Dendritic cell treated with granulocyte-macrophage colony-stimulating factor and Interleukin-4, amounts not matched to agents 40 ng/mL and 50 ng/mL, for 4 days (primary cell): ENCODE measurements around the gene ARFRP1.

Source experiments
- H3K27ac Mint-ChIP-seq: one replicate; pipeline ENCODE4 v1.8.0; 2022; ENCODE audit warnings: mild to moderate bottlenecking, mixed read lengths
- H3K27me3 Mint-ChIP-seq: one replicate; pipeline ENCODE4 v1.8.0; 2022; ENCODE audit warnings: mild to moderate bottlenecking, mixed read lengths
- H3K36me3 Mint-ChIP-seq: one replicate; pipeline ENCODE4 v1.8.0; 2022; ENCODE audit warnings: low read depth, mixed read lengths
- H3K4me1 Mint-ChIP-seq: one replicate; pipeline ENCODE4 v1.8.0; 2022; ENCODE audit warnings: low read depth, mixed read lengths
- H3K4me3 Mint-ChIP-seq: one replicate; pipeline ENCODE4 v1.8.0; 2022; ENCODE audit warnings: mild to moderate bottlenecking, moderate library complexity, mixed read lengths
- H3K9me3 Mint-ChIP-seq: one replicate; pipeline ENCODE4 v1.8.0; 2022; ENCODE audit warnings: mixed read lengths
- intact Hi-C: fragments of 100-400 bp; cut with micrococcal nuclease; formaldehyde crosslinking; loops from one replicate; pipeline ENCODE4 v1.15.0; 2022

Gene ARFRP1

GRCh38 chr20:63696628-63697356 lies 11.0 kb downstream of the ARFRP1 start, which contains the start of gene TNFRSF6B:
TNFRSF6B (plus strand) TSS chr20:63696652; CDS start chr20:63696768, 116 bp downstream.
- intact Hi-C loops = no loop called here
- Mint-ChIP-seq H3K27ac (peak within 1 kb of the TSS; percentile 32), H3K27me3 (peaks cover 3% of the 10 kb centered on the region), H3K4me3 (peak within 1 kb of the TSS; percentile 60), H3K9me3 (no peaks in the 10 kb centered on the region), H3K4me1 (peaks cover 51% of the 10 kb centered on the region), H3K36me3 (peaks cover 87% of the 10 kb centered on the region)

DNA sequence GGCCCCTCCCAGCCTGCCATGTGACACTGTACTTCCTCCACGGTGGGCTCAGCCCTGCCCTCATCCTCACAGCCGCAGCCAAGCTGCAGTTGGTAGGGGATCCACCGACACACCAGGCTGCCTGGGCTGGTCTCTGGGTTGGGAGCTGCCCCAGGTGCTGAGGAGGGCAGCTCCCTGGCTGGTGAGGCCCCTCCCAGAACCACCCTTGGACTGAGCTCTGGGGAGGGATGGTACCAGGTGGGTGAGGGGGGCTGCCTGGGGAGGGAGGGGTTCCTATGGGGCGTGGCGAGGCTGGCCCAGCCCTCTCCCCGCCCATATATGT lies 11.5 kb downstream of the ARFRP1 start:
- Mint-ChIP-seq H3K27ac (peak overlapping the region; percentile 32), H3K36me3 (peaks cover 92% of the 10 kb centered on the region), H3K9me3 (no peaks in the 10 kb centered on the region), H3K27me3 (peaks cover 3% of the 10 kb centered on the region), H3K4me3 (peak overlapping the region; percentile 60), H3K4me1 (peaks cover 57% of the 10 kb centered on the region)
- intact Hi-C loops = no loop called here

GRCh38 chr20:63695424-63696305 lies 12.1 kb downstream of the ARFRP1 start:
- intact Hi-C loops = no loop called here

GRCh38 chr20:63694584-63695423 lies 13.0 kb downstream of the ARFRP1 start:
- peaks cover 3% of the 10 kb centered on the region for H3K27me3 Mint-ChIP-seq
- no peaks in the 10 kb centered on the region for H3K9me3 Mint-ChIP-seq
- peak overlapping the region; percentile 32 for H3K27ac Mint-ChIP-seq
- intact Hi-C loops = no loop called here
- peaks cover 96% of the 10 kb centered on the region for H3K36me3 Mint-ChIP-seq
- peaks cover 62% of the 10 kb centered on the region for H3K4me1 Mint-ChIP-seq
- no peak overlapping the region for H3K4me3 Mint-ChIP-seq

More at GRCh38 chr20:63695424-63696305, 12.1 kb downstream of the ARFRP1 start:
- peak overlapping the region; percentile 32 for H3K27ac Mint-ChIP-seq
- H3K4me1 Mint-ChIP-seq = peaks cover 62% of the 10 kb centered on the region
- peaks cover 3% of the 10 kb centered on the region for H3K27me3 Mint-ChIP-seq
- peaks cover 96% of the 10 kb centered on the region for H3K36me3 Mint-ChIP-seq
- H3K4me3 Mint-ChIP-seq = peak overlapping the region; percentile 36
- no peaks in the 10 kb centered on the region for H3K9me3 Mint-ChIP-seq

GRCh38 chr20:63693733-63694583 lies 13.8 kb downstream of the ARFRP1 start:
- intact Hi-C loops = no loop called here
- Mint-ChIP-seq H3K4me1 (peaks cover 58% of the 10 kb centered on the region), H3K4me3 (no peak overlapping the region), H3K9me3 (no peaks in the 10 kb centered on the region), H3K27ac (no peak overlapping the region), H3K36me3 (peaks cover 95% of the 10 kb centered on the region), H3K27me3 (peaks cover 3% of the 10 kb centered on the region)

DNA sequence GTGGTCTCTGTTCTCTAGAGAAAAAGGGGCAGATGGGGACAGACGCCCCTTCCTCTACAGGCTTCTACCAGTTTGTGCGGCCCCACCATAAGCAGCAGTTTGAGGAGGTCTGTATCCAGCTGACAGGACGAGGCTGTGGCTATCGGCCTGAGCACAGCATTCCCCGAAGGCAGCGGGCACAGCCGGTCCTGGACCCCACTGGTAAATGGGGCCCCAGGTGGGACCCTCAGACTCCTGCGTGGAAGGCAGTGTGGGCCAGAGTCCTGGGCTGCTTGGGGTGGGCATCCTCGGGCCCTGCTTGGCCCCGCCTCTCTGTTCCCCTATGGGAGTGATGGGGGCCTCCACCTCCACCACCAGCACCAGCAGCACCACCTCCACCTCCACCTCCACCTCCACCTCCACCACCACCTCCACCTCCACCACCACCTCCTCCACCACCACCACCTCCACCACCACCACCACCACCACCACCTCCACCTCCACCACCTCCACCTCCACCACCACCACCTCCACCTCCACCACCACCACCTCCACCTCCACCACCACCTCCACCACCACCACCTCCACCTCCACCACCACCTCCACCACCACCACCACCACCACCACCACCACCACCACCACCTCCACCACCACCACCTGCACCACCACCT lies 14.6 kb downstream of the ARFRP1 start:
- H3K4me3 Mint-ChIP-seq = no peak overlapping the region
- H3K36me3 Mint-ChIP-seq = peaks cover 97% of the 10 kb centered on the region
- H3K4me1 Mint-ChIP-seq = peaks cover 62% of the 10 kb centered on the region
- intact Hi-C loops = no loop called here
- H3K27ac Mint-ChIP-seq = peak overlapping the region; percentile 64
- no peaks in the 10 kb centered on the region for H3K9me3 Mint-ChIP-seq
- H3K27me3 Mint-ChIP-seq = peaks cover 3% of the 10 kb centered on the region

GRCh38 chr20:63692436-63693082 lies 15.2 kb downstream of the ARFRP1 start:
- Mint-ChIP-seq H3K27me3 (peaks cover 3% of the 10 kb centered on the region), H3K4me1 (peaks cover 62% of the 10 kb centered on the region), H3K4me3 (no peak overlapping the region), H3K9me3 (no peaks in the 10 kb centered on the region), H3K27ac (peak overlapping the region; percentile 64), H3K36me3 (peaks cover 94% of the 10 kb centered on the region)
- intact Hi-C loops = no loop called here

DNA sequence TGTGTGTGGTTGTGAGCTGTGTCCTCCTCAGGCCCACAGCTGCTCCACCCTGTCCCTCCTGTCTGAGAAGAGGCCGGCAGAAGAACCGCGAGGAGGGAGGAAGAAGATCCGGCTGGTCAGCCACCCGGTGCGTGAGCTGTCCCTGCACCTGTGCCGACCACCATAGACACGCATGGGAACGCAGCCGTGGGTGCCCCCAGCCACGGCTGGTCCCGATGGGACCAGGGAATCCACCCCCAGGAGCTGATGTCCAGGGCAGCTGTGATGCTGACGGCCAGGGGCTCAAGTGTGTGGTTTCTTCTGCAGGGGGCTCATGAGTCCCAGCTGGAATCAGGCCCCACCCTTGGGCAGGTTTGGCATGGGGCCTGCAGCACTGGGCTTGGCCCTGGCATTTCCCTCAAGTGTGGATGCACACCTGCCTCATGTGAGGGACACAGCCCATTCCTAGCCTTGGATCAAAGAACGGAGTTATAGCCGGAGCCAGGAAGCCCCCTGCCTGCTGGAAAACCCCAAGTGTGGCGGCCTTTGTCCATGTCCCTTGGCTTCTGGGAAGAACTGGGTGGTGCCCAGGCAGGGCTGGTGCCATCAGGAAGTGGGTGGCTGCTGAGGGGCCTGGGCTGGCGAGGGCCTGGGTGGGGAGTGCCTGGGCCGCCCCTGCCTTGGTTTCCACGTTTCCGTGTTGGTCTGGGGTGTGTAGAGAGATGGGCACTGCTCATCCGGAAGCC lies 15.9 kb downstream of the ARFRP1 start:
- H3K4me1 Mint-ChIP-seq = peaks cover 62% of the 10 kb centered on the region
- H3K4me3 Mint-ChIP-seq = no peak overlapping the region
- H3K27ac Mint-ChIP-seq = peak overlapping the region; percentile 64
- H3K27me3 Mint-ChIP-seq = no peaks in the 10 kb centered on the region
- no peaks in the 10 kb centered on the region for H3K9me3 Mint-ChIP-seq
- intact Hi-C loops = no loop called here
- H3K36me3 Mint-ChIP-seq = peaks cover 87% of the 10 kb centered on the region

- intact Hi-C loops = no loop called here
- peaks cover 62% of the 10 kb centered on the region for H3K4me1 Mint-ChIP-seq
- H3K4me3 Mint-ChIP-seq = no peak overlapping the region
- H3K27me3 Mint-ChIP-seq = no peaks in the 10 kb centered on the region
- H3K27ac Mint-ChIP-seq = peak overlapping the region; percentile 64
- H3K9me3 Mint-ChIP-seq = no peaks in the 10 kb centered on the region
- peaks cover 85% of the 10 kb centered on the region for H3K36me3 Mint-ChIP-seq
Measured at GRCh38 chr20:63690898-63691710, 16.7 kb downstream of the ARFRP1 start.

DNA sequence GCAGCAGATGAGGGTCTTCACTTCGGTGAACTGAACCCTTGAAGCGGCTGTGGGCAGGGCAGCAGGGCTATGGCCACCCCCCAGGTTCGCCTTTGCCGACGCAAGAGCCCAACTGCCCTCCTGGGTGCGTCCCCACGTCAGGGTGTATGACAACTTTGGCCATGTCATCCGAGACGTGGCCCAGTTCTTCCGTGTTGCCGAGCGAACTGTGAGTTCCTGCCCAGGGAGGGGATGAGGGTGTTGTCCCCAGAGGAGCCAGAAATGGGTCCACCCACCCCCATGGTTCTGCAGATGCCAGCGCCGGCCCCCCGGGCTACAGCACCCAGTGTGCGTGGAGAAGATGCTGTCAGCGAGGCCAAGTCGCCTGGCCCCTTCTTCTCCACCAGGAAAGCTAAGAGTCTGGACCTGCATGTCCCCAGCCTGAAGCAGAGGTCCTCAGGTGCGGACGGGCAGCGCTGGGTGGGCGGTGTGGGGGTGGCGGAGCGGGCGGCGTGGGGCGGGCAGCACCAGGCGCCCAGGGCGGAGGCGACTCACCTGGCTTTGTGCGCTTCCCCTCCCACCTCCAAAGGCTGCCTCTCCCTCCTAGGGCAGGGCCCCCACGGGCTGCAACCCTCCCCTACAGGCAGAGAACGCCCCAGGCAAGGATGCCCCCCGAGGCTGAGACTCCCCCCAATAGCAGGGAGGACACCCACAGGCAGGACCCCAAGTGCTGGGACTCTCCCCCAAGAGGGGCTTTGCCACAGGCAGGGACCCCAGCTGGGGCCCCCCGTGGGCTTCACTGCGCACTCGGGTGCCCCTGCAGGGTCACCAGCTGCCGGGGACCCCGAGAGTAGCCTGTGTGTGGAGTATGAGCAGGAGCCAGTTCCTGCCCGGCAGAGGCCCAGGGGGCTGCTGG lies 17.5 kb downstream of the ARFRP1 start:
- Mint-ChIP-seq H3K4me3 (no peak overlapping the region), H3K27me3 (no peaks in the 10 kb centered on the region), H3K36me3 (peaks cover 85% of the 10 kb centered on the region), H3K9me3 (no peaks in the 10 kb centered on the region), H3K4me1 (peaks cover 62% of the 10 kb centered on the region), H3K27ac (peak overlapping the region; percentile 100)
- intact Hi-C loops = no loop called here
